Ishikawa (cell line): ENCODE measurements around the gene TRAM1L1.

ENCODE experiments used
- CEBPB ChIP-seq: IDR thresholded peaks from 2 replicates; pipeline ENCODE4 v1.6.1; 2012
- EP300 ChIP-seq: IDR thresholded peaks from 2 replicates; pipeline ENCODE4 v1.6.1; 2012; ENCODE audit warnings: borderline replicate concordance
- MAX ChIP-seq: IDR thresholded peaks from 2 replicates; pipeline ENCODE4 v1.6.1; 2012
- TCF12 ChIP-seq: IDR thresholded peaks from 2 replicates; pipeline ENCODE4 v1.6.1; 2012; ENCODE audit warnings: low read depth
- YY1 ChIP-seq: IDR thresholded peaks from 2 replicates; pipeline ENCODE4 v1.6.1; 2012; ENCODE audit warnings: low read depth

GRCh38 chr4:117042962-117043361, 42.4 kb downstream of the TRAM1L1 start:
- no peak for TF ChIP-seq CEBPB
- no peak for TF ChIP-seq TCF12
- no peak for TF ChIP-seq YY1
- TF ChIP-seq EP300: no peak
- no peak for TF ChIP-seq MAX
